H1 (cell line): ENCODE measurements around the gene NIPAL3. TPM values are rescaled to one million over a fixed set of nuclear protein-coding genes. Genes with fewer than 3 reads are reported as not detected.

Experiments
- GABPA ChIP-seq: IDR thresholded peaks from 2 replicates; pipeline ENCODE4 v1.6.1; 2011; ENCODE audit warnings: mild to moderate bottlenecking, low read length, moderate library complexity, borderline replicate concordance; ENCODE audit not compliant: insufficient read depth
- polyA plus RNA-seq, 7 experiments: library from polyadenylated mRNA; depleted of rRNA in 3 of 7; stranded (reverse) in 5 of 7; unstranded in 2 of 7; fragments of >200 nt in 5 of 7; fragments of 200-250 nt in 2 of 7; gene quantifications; 1 replicate in 5 of 7; 2 replicates in 1 of 7; 4 replicates in 1 of 7; pipeline versions ENCODE4 v1.2.1 to v1.2.3, GENCODE V29; 2011 to 2013; ENCODE audit warnings: missing spikeins in 2 of 7, mixed read lengths in 2 of 7
- total RNA-seq: library from RNA; stranded (reverse); fragmentation: NEBNext Ultra II Directional; extraction: Animal tissue kit (Norgen Biotek cat#: 25700); gene quantifications from 2 replicates; pipeline ENCODE4 v1.2.1, GENCODE V29; 2021

Gene NIPAL3
- total and polyA plus RNA-seq, 2 of the 8 experiments (the other 6 are each of a cell fraction or from before 2014, with no cell fraction given): 8.8 to 11.0 TPM

DNA sequence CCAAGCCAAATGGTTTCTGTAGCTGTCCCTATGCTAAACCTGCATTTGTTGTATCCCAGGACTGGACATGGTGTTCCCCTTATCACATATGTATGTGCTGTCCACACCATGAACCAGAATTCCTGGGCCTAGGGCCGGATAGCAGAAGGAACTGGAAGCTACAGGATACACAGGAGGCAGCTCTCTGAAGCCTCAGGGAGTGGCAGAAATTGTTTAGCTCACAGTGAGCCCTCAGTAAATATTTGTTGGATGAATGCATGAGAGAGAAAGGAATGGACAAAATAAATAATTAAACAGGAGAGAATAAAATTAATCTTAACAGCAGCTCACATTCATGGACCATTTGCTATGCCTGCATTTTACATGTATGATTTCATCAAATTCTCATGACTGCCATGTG, 2.1 kb downstream of the NIPAL3 start (continued):
- TF ChIP-seq GABPA: no peak
